ENCODE data around the gene CKLF.
"Not testable (repeated sequence)": the region's sequence is repeated elsewhere in the genome, so short reads cannot be mapped to it uniquely, and the experiment has no call there.

The CKLF gene

GRCh38 chr16:66542396-66542795 is 10.0 kb upstream of the CKLF start:
- no peak for DNase-seq (ENCODE audit: low read depth)

- DNase-seq (ENCODE audit: low read depth) = no peak
Measured at GRCh38 chr16:66543541-66543940, 8.8 kb upstream of the CKLF start.

- DNase-seq (ENCODE audit: low read depth) = no peak
Measured at GRCh38 chr16:66544016-66544757, 8.2 kb upstream of the CKLF start.

- no peak for DNase-seq (ENCODE audit: low read depth)
Measured at GRCh38 chr16:66547101-66547989, 5.0 kb upstream of the CKLF start.

- no peak for DNase-seq (ENCODE audit: low read depth)
Measured at GRCh38 chr16:66548068-66548467, 4.3 kb upstream of the CKLF start.

GRCh38 chr16:66548868-66549267 is 3.5 kb upstream of the CKLF start:
- DNase-seq (ENCODE audit: low read depth) = no peak

GRCh38 chr16:66549284-66550131 is 2.9 kb upstream of the CKLF start, which contains the start of gene TK2:
TK2 (minus strand) TSS chr16:66550122; CDS start chr16:66550061, 61 bp downstream.
- peak; percentile 56 for DNase-seq (ENCODE audit: low read depth)

GRCh38 chr16:66551348-66551759 is 1.0 kb upstream of the CKLF start:
- no peak for DNase-seq (ENCODE audit: low read depth)

GRCh38 chr16:66551788-66552285 is 539 bp upstream of the CKLF start:
- no peak for DNase-seq (ENCODE audit: low read depth)

- no peak for DNase-seq (ENCODE audit: low read depth)
Measured at GRCh38 chr16:66553223-66553622, 847 bp downstream of the CKLF start.

GRCh38 chr16:66554021-66554420 is 1.6 kb downstream of the CKLF start:
- no peak for DNase-seq (ENCODE audit: low read depth)

GRCh38 chr16:66554495-66554894 is 2.1 kb downstream of the CKLF start:
- DNase-seq (ENCODE audit: low read depth) = no peak

GRCh38 chr16:66560107-66560506 is 7.7 kb downstream of the CKLF start:
- DNase-seq (ENCODE audit: low read depth) = no peak

- no peak for DNase-seq (ENCODE audit: low read depth)
Measured at GRCh38 chr16:66561381-66562080, 9.2 kb downstream of the CKLF start.

GRCh38 chr16:66562409-66562808 is 10.0 kb downstream of the CKLF start:
- DNase-seq (ENCODE audit: low read depth) = no peak

- DNase-seq (ENCODE audit: low read depth) = no peak
Measured at GRCh38 chr16:66562986-66563385, 10.6 kb downstream of the CKLF start.

- no peak for DNase-seq (ENCODE audit: low read depth)
Measured at GRCh38 chr16:66563574-66564334, 11.4 kb downstream of the CKLF start.

GRCh38 chr16:66566051-66566901 is 13.9 kb downstream of the CKLF start, which contains the start of gene CMTM1:
CMTM1 (plus strand) TSS chr16:66566439; CDS start chr16:66566514, 75 bp downstream.
- no peak for DNase-seq (ENCODE audit: low read depth)

GRCh38 chr16:66567270-66567669 is 14.9 kb downstream of the CKLF start:
- not testable (repeated sequence) for DNase-seq (ENCODE audit: low read depth)

Data from stimulated activated CD8-positive, alpha-beta memory T cell treated with anti-CD3 and anti-CD28 coated beads, Interleukin-4, amount 100 ng/mL, for 24 hours (primary cell).